ENCODE data around the gene RBM4.

DNA sequence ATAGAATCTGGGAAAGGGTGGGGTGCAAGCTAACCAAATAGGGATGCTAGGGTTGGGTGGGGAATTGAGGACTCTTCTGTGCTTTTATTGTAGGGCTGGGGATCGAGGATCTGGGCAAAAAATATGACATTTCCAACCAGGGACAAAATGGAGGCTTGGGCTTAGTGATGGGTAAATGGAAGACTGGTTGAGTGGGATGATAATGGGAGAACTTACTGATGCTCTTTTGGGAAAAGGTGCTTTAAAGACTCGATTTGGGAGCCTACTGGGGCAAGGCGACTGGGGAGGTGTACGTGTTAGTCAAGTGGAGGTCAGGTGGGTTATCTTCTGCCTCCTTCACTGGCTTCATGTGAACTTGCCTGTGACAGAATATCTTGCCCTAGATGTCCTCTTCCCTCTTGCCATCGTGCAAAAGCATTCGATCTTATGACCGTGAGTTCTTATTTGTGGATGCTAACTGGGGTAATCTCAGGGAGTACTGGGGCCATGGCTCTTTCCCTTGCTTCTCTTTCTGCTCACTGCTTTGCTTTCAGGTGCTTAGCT is 10.4 kb upstream of the RBM4 start:
- TF ChIP-seq CTCF (IDR thresholded peaks at IDR 0.05) (no peak), POLR2A (IDR thresholded peaks at IDR 0.05) (no peak)
